HepG2 (cell line): ENCODE data around the gene TBC1D1. TPM values are rescaled to one million over a fixed set of nuclear protein-coding genes. Genes with fewer than 3 reads are reported as not detected.

Source experiments
- ATAC-seq: fragments of 200-7000 bp; cut with Tn5 transposase; 3 replicates; pipeline ENCODE4 v1.9.1; 2020; ENCODE audit warnings: mild to moderate bottlenecking, moderate library complexity
- BruUV-seq: library from RNA; stranded (reverse); fragments of 400-500 nt; replicated peaks from 2 replicates; lab custom pipeline; 2021; lab: Mats Ljungman, UMichigan
- CTCF ChIA-PET: fragments of 300-600 bp; formaldehyde crosslinking; extraction: SDS; loops from one replicate; lab custom pipeline; 2021; ENCODE audit warnings: low total read pairs, inconsistent platforms, low intra/inter-chr PET ratio; lab: Yijun Ruan, JAX
- POLR2A ChIA-PET: fragments of 350-600 bp; sonication (Branson Sonifier 250); formaldehyde crosslinking; loops from one replicate; lab custom pipeline; 2020; ENCODE audit warnings: antibody characterized with exemption, inconsistent platforms; lab: Yijun Ruan, JAX
- DNase-seq: peaks from one replicate; pipeline ENCODE4 v3.0.0-alpha.2; 2015; ENCODE audit warnings: low spot score
- FAIRE-seq: peaks from 3 replicates; lab custom pipeline; 2011; peaks lifted over from hg19 to GRCh38; lab: Jason Lieb, UNC
- H2AFZ ChIP-seq: one replicate; pipeline ENCODE4 v1.6.1; 2011; ENCODE audit warnings: low read length, inconsistent platforms
- H3K27ac ChIP-seq: fragments of 300-600 bp; 3 replicates; pipeline ENCODE4 v1.8.0; 2011; ENCODE audit warnings: mixed run types, mild to moderate bottlenecking, mixed read lengths, low read length, inconsistent platforms; ENCODE audit not compliant: insufficient read depth; ENCODE audit errors: extremely low read length
- H3K27me3 ChIP-seq, 2 experiments: fragments of 200-600 bp in 1 of 2; 2 replicates in 1 of 2; 3 replicates in 1 of 2; pipeline versions ENCODE4 v1.6.0 to v1.8.0; 2011; ENCODE audit warnings: low read length in 2 of 2, mild to moderate bottlenecking in 2 of 2, moderate library complexity in 2 of 2, inconsistent platforms in 1 of 2; ENCODE audit not compliant: insufficient read depth in 2 of 2, control insufficient read depth in 1 of 2
- H3K36me3 ChIP-seq, 2 experiments: fragments of 200-600 bp in 1 of 2; replicated peaks in 1 of 2; 2 replicates in 1 of 2; 3 replicates in 1 of 2; pipeline versions ENCODE4 v1.5.1 to v1.8.0; 2011; ENCODE audit warnings: low read length in 2 of 2, inconsistent platforms in 1 of 2; ENCODE audit not compliant: insufficient read depth in 2 of 2, control insufficient read depth in 1 of 2
- H3K4me1 ChIP-seq: 2 replicates; pipeline ENCODE4 v1.5.1; 2012; ENCODE audit warnings: low read length, inconsistent platforms; ENCODE audit not compliant: insufficient read depth
- H3K4me2 ChIP-seq: 2 replicates; pipeline ENCODE4 v1.6.0; 2011; ENCODE audit warnings: low read depth, low read length, inconsistent platforms
- H3K4me3 ChIP-seq, 3 experiments: fragments of 200-600 bp in 1 of 3; sonication (generic), shearing (Covaris generic) in 1 of 3; replicated peaks in 1 of 3; 2 replicates each; pipeline ENCODE4 v1.5.1; 2011 to 2016; ENCODE audit warnings: low read length in 3 of 3, inconsistent platforms in 2 of 3, low read depth in 2 of 3, mild to moderate bottlenecking in 2 of 3, control low read depth in 1 of 3, mixed read lengths in 1 of 3; ENCODE audit not compliant: insufficient read depth in 1 of 3
- H3K79me2 ChIP-seq: one replicate; pipeline ENCODE4 v1.6.1; 2011; ENCODE audit warnings: low read length, inconsistent platforms; ENCODE audit not compliant: insufficient read depth
- H3K9ac ChIP-seq: 2 replicates; pipeline ENCODE4 v1.6.0; 2011; ENCODE audit warnings: mild to moderate bottlenecking, low read depth, low read length, inconsistent platforms; ENCODE audit not compliant: insufficient read depth
- H3K9me3 ChIP-seq: 2 replicates; pipeline ENCODE4 v1.5.1; 2012; ENCODE audit warnings: mild to moderate bottlenecking, low read length
- H4K20me1 ChIP-seq: 2 replicates; pipeline ENCODE4 v1.6.0; 2011; ENCODE audit warnings: inconsistent platforms, mild to moderate bottlenecking, low read length, moderate library complexity; ENCODE audit not compliant: insufficient read depth
- MAFF ChIP-seq: IDR thresholded peaks from 2 replicates; pipeline ENCODE4 v1.6.1; 2011; ENCODE audit warnings: low read depth, low read length, improper control_type of control experiment
- MED1 ChIP-seq: sonication (generic); formaldehyde crosslinking; IDR thresholded peaks from 2 replicates; pipeline ENCODE4 v1.4.0; 2020; ENCODE audit warnings: missing genetic modification reagents
- SRSF9 ChIP-seq: fragments of 200-400 bp; formaldehyde crosslinking; IDR thresholded peaks from 2 replicates; pipeline ENCODE4 v1.6.1; 2018; ENCODE audit warnings: borderline replicate concordance, mild to moderate bottlenecking, low read depth, low read length; ENCODE audit not compliant: insufficient read depth, poor library complexity, severe bottlenecking
- ZBTB7B ChIP-seq: sonication (generic); formaldehyde crosslinking; IDR thresholded peaks from 2 replicates; pipeline ENCODE4 v1.4.0; 2020; ENCODE audit warnings: missing genetic modification reagents
- ZNF510 ChIP-seq: sonication (generic); formaldehyde crosslinking; IDR thresholded peaks from 2 replicates; pipeline ENCODE4 v1.4.0; 2020; ENCODE audit warnings: low read depth, mild to moderate bottlenecking, missing genetic modification reagents
- ZNF614 ChIP-seq: IDR thresholded peaks from 2 replicates; pipeline ENCODE4 v1.6.1; 2018; ENCODE audit warnings: missing biosample characterization, missing genetic modification reagents, inconsistent platforms, borderline replicate concordance
- WGBS: methylation state at CpG from one replicate; pipeline ENCODE4 v1.1.6; 2017; ENCODE audit warnings: low lambda C conversion rate; 5-methylcytosine and 5-hydroxymethylcytosine counted together
- in situ Hi-C: cut with HindIII; loops from 2 replicates; pipeline ENCODE4 v1.10.0; 2017; ENCODE audit warnings: low pct_unique_long_range_greater_than_20kb; ENCODE audit not compliant: extremely low pct_ligation_motif_present
- intact Hi-C: fragments of 100-400 bp; cut with micrococcal nuclease; formaldehyde crosslinking; loops from one replicate; pipeline ENCODE4 v1.10.0; 2022; ENCODE audit not compliant: unreplicated experiment
- polyA plus RNA-seq, 8 experiments: library from polyadenylated mRNA; depleted of rRNA in 3 of 8; stranded (reverse) in 7 of 8; unstranded in 1 of 8; fragments of >200 nt; fragmentation: Illumina TruSeq in 4 of 8; extraction: Trizol in 4 of 8; gene quantifications; 2 replicates each; pipeline versions ENCODE4 v1.2.1 to v1.2.3, GENCODE V29; 2011 to 2016; ENCODE audit warnings: low read depth in 4 of 8, missing spikeins in 1 of 8, mixed read lengths in 1 of 8; ENCODE audit not compliant: insufficient read depth in 1 of 8
- total RNA-seq, 5 experiments: library from RNA; depleted of rRNA; stranded (reverse); fragments of >200 nt; fragmentation: Illumina TruSeq; extraction: Trizol; gene quantifications; 2 replicates each; pipeline ENCODE4 v1.2.3, GENCODE V29; 2016; ENCODE audit warnings: low read depth in 1 of 5
- TF ChIP-seq, protein P1 (sequence below): sonication (generic); formaldehyde crosslinking; conservative IDR thresholded peaks from 2 replicates; pipeline ENCODE4 v1.8.0; 2022; ENCODE audit warnings: missing genetic modification reagents

Gene TBC1D1
- total and polyA plus RNA-seq, 2 of the 13 experiments (the other 11 are each of a cell fraction or from before 2014, with no cell fraction given): 37.3 to 62.8 TPM

DNA sequence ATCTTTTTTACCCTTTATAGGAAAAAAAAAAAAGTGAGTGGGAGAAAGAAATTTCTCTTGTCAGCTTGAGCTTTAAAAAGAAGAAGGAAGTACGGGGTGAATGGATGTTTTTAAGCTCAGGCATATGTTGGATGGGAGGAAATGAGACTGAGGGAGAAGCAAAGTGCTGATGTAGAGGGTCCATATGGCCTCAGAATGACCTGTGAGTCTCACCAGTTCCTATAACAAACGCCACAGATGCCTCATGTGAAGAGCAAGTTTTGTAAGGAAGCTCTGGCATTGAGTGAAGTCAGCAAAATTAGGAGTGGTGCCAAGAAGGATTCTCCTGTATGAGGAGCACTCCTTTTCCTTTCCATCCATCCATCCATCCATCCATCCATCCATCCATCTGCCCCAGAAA lies 283.9 kb downstream of the TBC1D1 start:
- POLR2A ChIA-PET: interaction anchor here (0.8 kb wide), 1 partner anchor 42 kb away, joined by 5 read pairs; no protein-coding TSS in a partner anchor
- Histone ChIP-seq H2AFZ (no peak overlapping the region), H3K4me1 (peaks cover 51% of the 10 kb centered on the region), H3K79me2 (no peaks in the 10 kb centered on the region), H3K9ac (no peak overlapping the region), H3K27ac (no peak overlapping the region), H4K20me1 (no peaks in the 10 kb centered on the region), H3K36me3 (no peaks in the 10 kb centered on the region), H3K4me2 (no peak overlapping the region), H3K9me3 (no peaks in the 10 kb centered on the region), H3K4me3 (no peak overlapping the region), H3K27me3 (no peaks in the 10 kb centered on the region)
- ATAC-seq (no peak), FAIRE-seq (no peak), DNase-seq (no peak)
- WGBS: 95% methylated on average over 2 of the region's 2 CpGs
- CTCF ChIA-PET: no interaction called here
- in situ Hi-C loops: no loop called here
- intact Hi-C loops: loop anchor here (5.0 kb wide), 1 partner anchor 42 kb away; no protein-coding TSS in a partner anchor
- BruUV-seq: no TSS peak
- TF ChIP-seq MAFF: 0 out of 2 replicates have a peak, but pooled peaks have one; percentile 17
- TF ChIP-seq SRSF9: no peak

DNA sequence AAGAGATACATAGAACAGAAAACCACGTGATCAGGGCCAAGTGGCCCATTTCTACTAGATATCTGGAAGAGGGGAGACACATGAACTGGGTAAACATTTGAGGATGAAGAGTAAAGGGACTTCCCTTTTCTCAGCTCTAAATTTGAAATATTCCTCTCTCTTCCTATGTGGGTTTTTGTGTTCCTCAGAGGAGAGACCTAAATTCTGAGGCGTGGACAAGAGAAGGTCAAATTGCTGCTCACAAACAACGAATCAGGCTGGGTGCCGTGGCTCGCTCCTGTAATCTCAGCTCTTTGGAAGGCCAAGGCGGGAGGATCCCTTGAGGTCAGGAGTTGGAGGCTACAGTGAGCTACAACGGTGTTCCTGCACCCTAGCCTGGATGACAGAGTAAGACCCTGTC lies 285.3 kb downstream of the TBC1D1 start:
- Histone ChIP-seq H3K4me1 (peaks cover 49% of the 10 kb centered on the region), H3K4me2 (no peak overlapping the region), H3K79me2 (no peaks in the 10 kb centered on the region), H3K27me3 (no peaks in the 10 kb centered on the region), H3K4me3 (no peak overlapping the region), H3K27ac (no peak overlapping the region), H3K9ac (no peak overlapping the region), H2AFZ (no peak overlapping the region), H3K36me3 (no peaks in the 10 kb centered on the region), H3K9me3 (no peaks in the 10 kb centered on the region), H4K20me1 (no peaks in the 10 kb centered on the region)
- DNase-seq: no peak
- ChIA-PET POLR2A (no interaction called here), CTCF (interaction anchor here (0.8 kb wide), 1 partner anchor 85 kb away, joined by 3 read pairs; no protein-coding TSS in a partner anchor)
- FAIRE-seq: no peak
- no peak for ATAC-seq
- intact Hi-C loops (loop anchor here (5.0 kb wide), 1 partner anchor 44 kb away; no protein-coding TSS in a partner anchor), in situ Hi-C loops (no loop called here)
- no peak for TF ChIP-seq ZBTB7B (CRISPR knock-in tag)
- no peak for TF ChIP-seq ZNF614
- TF ChIP-seq, protein P1, sequence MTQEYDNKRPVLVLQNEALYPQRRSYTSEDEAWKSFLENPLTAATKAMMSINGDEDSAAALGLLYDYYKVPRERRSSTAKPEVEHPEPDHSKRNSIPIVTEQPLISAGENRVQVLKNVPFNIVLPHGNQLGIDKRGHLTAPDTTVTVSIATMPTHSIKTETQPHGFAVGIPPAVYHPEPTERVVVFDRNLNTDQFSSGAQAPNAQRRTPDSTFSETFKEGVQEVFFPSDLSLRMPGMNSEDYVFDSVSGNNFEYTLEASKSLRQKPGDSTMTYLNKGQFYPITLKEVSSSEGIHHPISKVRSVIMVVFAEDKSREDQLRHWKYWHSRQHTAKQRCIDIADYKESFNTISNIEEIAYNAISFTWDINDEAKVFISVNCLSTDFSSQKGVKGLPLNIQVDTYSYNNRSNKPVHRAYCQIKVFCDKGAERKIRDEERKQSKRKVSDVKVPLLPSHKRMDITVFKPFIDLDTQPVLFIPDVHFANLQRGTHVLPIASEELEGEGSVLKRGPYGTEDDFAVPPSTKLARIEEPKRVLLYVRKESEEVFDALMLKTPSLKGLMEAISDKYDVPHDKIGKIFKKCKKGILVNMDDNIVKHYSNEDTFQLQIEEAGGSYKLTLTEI (CRISPR knock-in tag): no peak
- no peak for TF ChIP-seq ZNF510 (CRISPR knock-in tag)
- TF ChIP-seq MED1: no peak
- BruUV-seq: no TSS peak
- WGBS: 98% methylated on average over 7 of the region's 7 CpGs
